HCT116 (cell line): Measurements from ENCODE around the gene RASAL2. TPM values are rescaled to one million over a fixed set of nuclear protein-coding genes. Genes with fewer than 3 reads are reported as not detected.

ENCODE experiments used
- ATAC-seq: fragments of 200-7000 bp; cut with Tn5 transposase; 2 replicates; pipeline ENCODE4 v1.9.1; 2020; ENCODE audit warnings: mild to moderate bottlenecking, moderate library complexity
- BruUV-seq: library from RNA; stranded (reverse); fragments of 400-500 nt; replicated peaks from 2 replicates; lab custom pipeline; 2021; lab: Mats Ljungman, UMichigan
- CTCF ChIA-PET: fragments of 300-600 bp; sonication (Branson Sonifier 250); formaldehyde crosslinking; loops from one replicate; lab custom pipeline; 2021; ENCODE audit warnings: antibody characterized with exemption; lab: Charles Lee
- POLR2A ChIA-PET: fragments of 300-600, 350-600 bp; sonication (Branson Sonifier 250); formaldehyde crosslinking; loops from one replicate; lab custom pipeline; 2021; ENCODE audit warnings: antibody characterized with exemption; lab: Charles Lee
- RAD21 ChIA-PET, 2 experiments: fragments of 300-600 bp; sonication (Branson Sonifier 250); formaldehyde crosslinking; loops; one replicate each; lab custom pipeline; 2023; ENCODE audit warnings: low total read pairs in 2 of 2; ENCODE audit not compliant: uncharacterized antibody in 2 of 2, unreplicated experiment in 2 of 2, low non-redundant PET in 1 of 2; lab: Charles Lee
- DNase-seq: peaks from one replicate; pipeline ENCODE4 v3.0.0-alpha.2; 2010; ENCODE audit warnings: low read depth, low spot score
- H2AFZ ChIP-seq: fragments of 200-600 bp; shearing (Covaris generic), sonication (generic); 2 replicates; pipeline ENCODE4 v1.6.1; 2017; ENCODE audit warnings: low read depth, mixed run types, mixed read lengths, antibody characterized with exemption, low read length; ENCODE audit not compliant: poor library complexity, severe bottlenecking
- H3K27ac ChIP-seq: 2 replicates; pipeline ENCODE4 v1.5.1; 2012; ENCODE audit warnings: low read depth, low read length
- H3K27me3 ChIP-seq: fragments of 200-600 bp; sonication (generic); 2 replicates; pipeline ENCODE4 v1.6.1; 2016; ENCODE audit warnings: mixed run types, low read length, mixed read lengths; ENCODE audit not compliant: insufficient read depth
- H3K36me3 ChIP-seq, 2 experiments: fragments of 200-500 bp in 1 of 2; fragments of 200-600 bp in 1 of 2; sonication (Bioruptor generic) in 1 of 2; sonication (generic) in 1 of 2; 2 replicates each; pipeline versions ENCODE4 v1.5.1 to v1.6.1; 2014 to 2016; ENCODE audit warnings: low read length in 2 of 2, inconsistent platforms in 1 of 2, mixed read lengths in 1 of 2, mixed run types in 1 of 2; ENCODE audit not compliant: insufficient read depth in 2 of 2, control insufficient read depth in 1 of 2
- H3K4me1 ChIP-seq, 2 experiments: fragments of 200-600 bp in 1 of 2; sonication (generic) in 1 of 2; 2 replicates each; pipeline versions ENCODE4 v1.5.1 to v1.6.1; 2012 to 2017; ENCODE audit warnings: low read length in 2 of 2, inconsistent platforms in 1 of 2, mild to moderate bottlenecking in 1 of 2, mixed read lengths in 1 of 2, mixed run types in 1 of 2, moderate library complexity in 1 of 2; ENCODE audit not compliant: insufficient read depth in 2 of 2, control insufficient read depth in 1 of 2
- H3K4me2 ChIP-seq: fragments of 200-600 bp; sonication (generic); 2 replicates; pipeline ENCODE4 v1.6.1; 2017; ENCODE audit warnings: mixed run types, low read length, mixed read lengths
- H3K4me3 ChIP-seq, 2 experiments: fragments of 200-600 bp in 1 of 2; sonication (generic) in 1 of 2; replicated peaks in 1 of 2; 2 replicates each; pipeline ENCODE4 v1.5.1; 2011 to 2016; ENCODE audit warnings: low read length in 2 of 2, control low read depth in 1 of 2, low read depth in 1 of 2, mild to moderate bottlenecking in 1 of 2, mixed read lengths in 1 of 2, mixed run types in 1 of 2
- H3K79me2 ChIP-seq: fragments of 200-600 bp; sonication (generic); 2 replicates; pipeline ENCODE4 v1.6.1; 2017; ENCODE audit warnings: mild to moderate bottlenecking, mixed run types, low read length, moderate library complexity, mixed read lengths; ENCODE audit not compliant: insufficient read depth
- H3K9ac ChIP-seq: fragments of 200-600 bp; sonication (generic); 2 replicates; pipeline ENCODE4 v1.6.1; 2016; ENCODE audit warnings: low read length, mixed read lengths
- H3K9me2 ChIP-seq: fragments of 200-600 bp; sonication (generic), shearing (Covaris generic); 2 replicates; pipeline ENCODE4 v1.6.1; 2017; ENCODE audit warnings: mixed run types, mild to moderate bottlenecking, moderate library complexity; ENCODE audit not compliant: insufficient read depth
- H3K9me3 ChIP-seq, 2 experiments: fragments of 200-500 bp in 1 of 2; fragments of 200-600 bp in 1 of 2; sonication (Bioruptor generic) in 1 of 2; sonication (generic) in 1 of 2; 2 replicates each; pipeline ENCODE4 v1.6.1; 2014 to 2017; ENCODE audit warnings: low read length in 2 of 2, mixed read lengths in 2 of 2, inconsistent platforms in 1 of 2, low read depth in 1 of 2, mild to moderate bottlenecking in 1 of 2, mixed run types in 1 of 2, moderate library complexity in 1 of 2; ENCODE audit not compliant: control insufficient read depth in 1 of 2, insufficient read depth in 1 of 2
- H4K20me1 ChIP-seq: fragments of 200-600 bp; sonication (generic), shearing (Covaris generic); 2 replicates; pipeline ENCODE4 v1.6.1; 2017; ENCODE audit warnings: mixed run types, mild to moderate bottlenecking, moderate library complexity; ENCODE audit not compliant: insufficient read depth
- ATF3 ChIP-seq: IDR thresholded peaks from 2 replicates; pipeline ENCODE4 v1.6.1; 2012
- CBX3 ChIP-seq: IDR thresholded peaks from 2 replicates; pipeline ENCODE4 v1.6.1; 2012; ENCODE audit warnings: low read depth
- CTCF ChIP-seq, 3 experiments: fragments of 200-600 bp in 1 of 3; sonication (generic) in 1 of 3; IDR thresholded peaks in 2 of 3; conservative IDR thresholded peaks in 1 of 3; 2 replicates each; pipeline ENCODE4 v1.5.1; 2012 to 2017; ENCODE audit warnings: low read depth in 2 of 3, low read length in 2 of 3, antibody characterized with exemption in 1 of 3, borderline replicate concordance in 1 of 3, control low read depth in 1 of 3, mild to moderate bottlenecking in 1 of 3, mixed read lengths in 1 of 3, mixed run types in 1 of 3, moderate library complexity in 1 of 3; ENCODE audit not compliant: insufficient read depth in 1 of 3
- EGR1 ChIP-seq: IDR thresholded peaks from 2 replicates; pipeline ENCODE4 v1.6.1; 2012; ENCODE audit warnings: low read depth
- ELF1 ChIP-seq: IDR thresholded peaks from 2 replicates; pipeline ENCODE4 v1.6.1; 2012; ENCODE audit warnings: low read depth, borderline replicate concordance
- EZH2 ChIP-seq: fragments of 200-600 bp; sonication (generic); IDR thresholded peaks from 2 replicates; pipeline ENCODE4 v1.6.1; 2017; ENCODE audit warnings: antibody characterized with exemption, mixed run types
- EZH2phosphoT487 ChIP-seq: fragments of 200-600 bp; IDR thresholded peaks from 2 replicates; pipeline ENCODE4 v1.6.1; 2018; ENCODE audit warnings: antibody characterized with exemption, borderline replicate concordance
- FOSL1 ChIP-seq: IDR thresholded peaks from 2 replicates; pipeline ENCODE4 v1.6.1; 2012; ENCODE audit warnings: low read depth
- POLR2AphosphoS5 ChIP-seq: IDR thresholded peaks from 2 replicates; pipeline ENCODE4 v1.6.1; 2011; ENCODE audit warnings: mild to moderate bottlenecking, low read depth, low read length, moderate library complexity
- RAD21 ChIP-seq: IDR thresholded peaks from 2 replicates; pipeline ENCODE4 v1.6.1; 2012; ENCODE audit warnings: low read depth, mild to moderate bottlenecking
- SIN3A ChIP-seq: IDR thresholded peaks from 2 replicates; pipeline ENCODE4 v1.6.1; 2012; ENCODE audit warnings: low read depth
- YY1 ChIP-seq: IDR thresholded peaks from 2 replicates; pipeline ENCODE4 v1.6.1; 2011; ENCODE audit warnings: low read length, low read depth, moderate library complexity, mild to moderate bottlenecking; ENCODE audit not compliant: insufficient replicate concordance; ENCODE audit errors: extremely low read depth
- ZBTB33 ChIP-seq: IDR thresholded peaks from 2 replicates; pipeline ENCODE4 v1.6.1; 2011; ENCODE audit warnings: mild to moderate bottlenecking, low read length, moderate library complexity; ENCODE audit not compliant: insufficient replicate concordance; ENCODE audit errors: extremely low read depth
- intact Hi-C: fragments of 100-400 bp; cut with micrococcal nuclease; formaldehyde crosslinking; loops from 2 replicates; pipeline ENCODE4 v1.10.0; 2022
- total RNA-seq: library from RNA; stranded (reverse); gene quantifications from one replicate; pipeline ENCODE4 v1.2.1, GENCODE V29; 2021; ENCODE audit not compliant: unreplicated experiment

The RASAL2 gene
- total RNA-seq, 1 experiment from 2014 or later: 11.7 TPM

- TF ChIP-seq POLR2AphosphoS5 (no peak), RAD21 (no peak), ELF1 (no peak), CTCF (IDR thresholded peaks at IDR 0.05 in 2 of 3, conservative IDR thresholded peaks at IDR 0.05 in 1 of 3; ENCODE audit: borderline replicate concordance in 1 of 3, insufficient read depth in 1 of 3, low read depth in 2 of 3, low read length in 2 of 3) (no peak), EGR1 (no peak), EZH2phosphoT487 (no peak), EZH2 (no peak), FOSL1 (no peak), SIN3A (no peak), YY1 (no peak), CBX3 (no peak), ATF3 (no peak), ZBTB33 (no peak)
- Histone ChIP-seq H3K9me2 (no peaks in the 10 kb centered on the region), H3K36me3 (no peaks in the 10 kb centered on the region), H3K79me2 (no peaks in the 10 kb centered on the region), H3K27me3 (no peaks in the 10 kb centered on the region), H3K4me1 (peaks cover 0 to 10% of the 10 kb centered on the region in 2 experiments; a peak in 1 of 4 replicates), H3K4me3 (no peak overlapping the region), H3K27ac (no peak overlapping the region), H3K9me3 (no peaks in the 10 kb centered on the region), H3K4me2 (no peak overlapping the region), H3K9ac (no peak overlapping the region), H4K20me1 (no peaks in the 10 kb centered on the region), H2AFZ (no peak overlapping the region)
- intact Hi-C loops: no loop called here
- ATAC-seq (no peak), DNase-seq (no peak)
- no TSS peak for BruUV-seq
- ChIA-PET RAD21 (no interaction called here), POLR2A (no interaction called here), CTCF (no interaction called here)
Measured at GRCh38 chr1:178065250-178065649, 28.7 kb upstream of the RASAL2 start.
